ENCODE data around the gene TTPAL.

DNA sequence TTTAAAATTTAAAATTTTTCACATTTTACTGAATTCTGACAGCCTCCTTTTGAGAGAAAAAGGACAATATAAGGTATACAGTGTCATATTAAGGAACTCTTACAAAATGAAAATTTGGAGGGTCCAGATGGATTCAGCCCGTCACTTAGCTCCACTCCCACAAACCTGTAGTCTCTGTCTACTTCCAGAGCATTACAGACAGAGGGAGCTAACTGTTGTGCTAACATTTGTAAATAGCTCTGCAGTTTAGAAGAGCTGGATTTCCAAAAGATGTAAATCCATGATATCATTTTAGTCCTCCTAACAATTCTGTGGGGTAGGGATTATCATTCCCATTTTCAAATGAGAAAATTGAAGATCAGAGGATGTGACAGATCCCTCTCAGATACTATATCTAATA lies 62.3 kb downstream of the TTPAL start:
- TF ChIP-seq, protein P1, sequence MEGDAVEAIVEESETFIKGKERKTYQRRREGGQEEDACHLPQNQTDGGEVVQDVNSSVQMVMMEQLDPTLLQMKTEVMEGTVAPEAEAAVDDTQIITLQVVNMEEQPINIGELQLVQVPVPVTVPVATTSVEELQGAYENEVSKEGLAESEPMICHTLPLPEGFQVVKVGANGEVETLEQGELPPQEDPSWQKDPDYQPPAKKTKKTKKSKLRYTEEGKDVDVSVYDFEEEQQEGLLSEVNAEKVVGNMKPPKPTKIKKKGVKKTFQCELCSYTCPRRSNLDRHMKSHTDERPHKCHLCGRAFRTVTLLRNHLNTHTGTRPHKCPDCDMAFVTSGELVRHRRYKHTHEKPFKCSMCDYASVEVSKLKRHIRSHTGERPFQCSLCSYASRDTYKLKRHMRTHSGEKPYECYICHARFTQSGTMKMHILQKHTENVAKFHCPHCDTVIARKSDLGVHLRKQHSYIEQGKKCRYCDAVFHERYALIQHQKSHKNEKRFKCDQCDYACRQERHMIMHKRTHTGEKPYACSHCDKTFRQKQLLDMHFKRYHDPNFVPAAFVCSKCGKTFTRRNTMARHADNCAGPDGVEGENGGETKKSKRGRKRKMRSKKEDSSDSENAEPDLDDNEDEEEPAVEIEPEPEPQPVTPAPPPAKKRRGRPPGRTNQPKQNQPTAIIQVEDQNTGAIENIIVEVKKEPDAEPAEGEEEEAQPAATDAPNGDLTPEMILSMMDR (IDR thresholded peaks at IDR 0.05) = no peak
- TF ChIP-seq POLR2AphosphoS5 (IDR thresholded peaks at IDR 0.05; ENCODE audit: insufficient read depth in 1 of 2, low read depth in 1 of 2) (no peak), POLR2A (IDR thresholded peaks at IDR 0.05) (no peak)
